T-helper 2 cell (primary cell): ENCODE results near the gene ASB5.
"Not testable (repeated sequence)": the region's sequence is repeated elsewhere in the genome, so short reads cannot be mapped to it uniquely, and the experiment has no call there.

ENCODE experiments used
- DNase-seq, 5 experiments: peaks; one replicate each; pipeline versions ENCODE4 v3.0.0 to v3.0.0-alpha.2; 2012 to 2022

ASB5 gene

GRCh38 chr4:176217510-176217909 is 51.5 kb downstream of the ASB5 start:
- no peak for DNase-seq

- not testable (repeated sequence) for DNase-seq
Measured at GRCh38 chr4:176212351-176212750, 56.7 kb downstream of the ASB5 start.

GRCh38 chr4:176210579-176211296 is 58.3 kb downstream of the ASB5 start:
- no peak for DNase-seq

- DNase-seq: no peak
Measured at GRCh38 chr4:176210101-176210500, 58.9 kb downstream of the ASB5 start.

GRCh38 chr4:176209535-176209934 is 59.5 kb downstream of the ASB5 start:
- DNase-seq: no peak

GRCh38 chr4:176207839-176208238 is 61.2 kb downstream of the ASB5 start:
- DNase-seq: no peak

GRCh38 chr4:176205299-176205698 is 63.7 kb downstream of the ASB5 start:
- DNase-seq: no peak

- no peak for DNase-seq
Measured at GRCh38 chr4:176198316-176198903, 70.6 kb downstream of the ASB5 start.

GRCh38 chr4:176195184-176195978 is 73.6 kb downstream of the ASB5 start, which contains the start of gene SPATA4:
TSS of gene SPATA4 (minus strand) at chr4:176195585. CDS start at chr4:176195562, 23 bp downstream.
- peak; percentile 80 to 96 (median 88) for DNase-seq

- DNase-seq: peak in 2 of 5 experiments; percentile 10 to 13
Measured at GRCh38 chr4:176193938-176194337, 75.1 kb downstream of the ASB5 start.

- DNase-seq: no peak
Measured at GRCh38 chr4:176193126-176193525, 75.9 kb downstream of the ASB5 start.

GRCh38 chr4:176191974-176192373 is 77.0 kb downstream of the ASB5 start:
- no peak for DNase-seq

- DNase-seq: no peak
Measured at GRCh38 chr4:176189891-176190795, 78.9 kb downstream of the ASB5 start.

GRCh38 chr4:176188654-176189053 is 80.4 kb downstream of the ASB5 start:
- DNase-seq: no peak

- peak in 1 of 5 experiments; percentile 2 for DNase-seq
Measured at GRCh38 chr4:176187624-176188023, 81.4 kb downstream of the ASB5 start.

- DNase-seq: no peak
Measured at GRCh38 chr4:176186671-176187395, 82.2 kb downstream of the ASB5 start.

- DNase-seq: no peak
Measured at GRCh38 chr4:176186067-176186466, 83.0 kb downstream of the ASB5 start.

- DNase-seq: no peak
Measured at GRCh38 chr4:176185051-176185450, 84.0 kb downstream of the ASB5 start.
